H9 (cell line): ENCODE data around the gene ZKSCAN3. TPM values are rescaled to one million over a fixed set of nuclear protein-coding genes. Genes with fewer than 3 reads are reported as not detected.

ENCODE experiments used
- DNase-seq: peaks from one replicate; pipeline ENCODE4 v3.0.0-alpha.2; 2017
- H2AFZ ChIP-seq: one replicate; pipeline ENCODE4 v1.6.1; 2013; ENCODE audit warnings: mild to moderate bottlenecking, low read length, control low read depth, moderate library complexity
- H2AK5ac ChIP-seq: 2 replicates; pipeline ENCODE4 v1.6.1; 2013; ENCODE audit warnings: low read length, control low read depth, mixed read lengths; ENCODE audit not compliant: insufficient read length
- H2BK120ac ChIP-seq: one replicate; pipeline ENCODE4 v1.6.1; 2013; ENCODE audit warnings: low read depth, mild to moderate bottlenecking, low read length, control low read depth, inconsistent platforms; ENCODE audit not compliant: poor library complexity, severe bottlenecking
- H2BK12ac ChIP-seq: 2 replicates; pipeline ENCODE4 v1.6.1; 2013; ENCODE audit warnings: low read length, control low read depth, mixed read lengths, low read depth; ENCODE audit not compliant: insufficient read length
- H2BK15ac ChIP-seq: 2 replicates; pipeline ENCODE4 v1.6.1; 2013; ENCODE audit warnings: low read depth, low read length, control low read depth
- H2BK20ac ChIP-seq: one replicate; pipeline ENCODE4 v1.6.1; 2013; ENCODE audit warnings: low read depth, mild to moderate bottlenecking, low read length, control low read depth, inconsistent platforms; ENCODE audit not compliant: poor library complexity, severe bottlenecking
- H2BK5ac ChIP-seq: 2 replicates; pipeline ENCODE4 v1.6.1; 2013; ENCODE audit warnings: low read length, control low read depth, mixed read lengths; ENCODE audit not compliant: insufficient read length
- H3K14ac ChIP-seq: 2 replicates; pipeline ENCODE4 v1.6.1; 2013; ENCODE audit warnings: low read length, control low read depth; ENCODE audit not compliant: insufficient read depth
- H3K18ac ChIP-seq: 2 replicates; pipeline ENCODE4 v1.6.1; 2013; ENCODE audit warnings: low read depth, mild to moderate bottlenecking, mixed read lengths, low read length, control low read depth; ENCODE audit not compliant: insufficient read length
- H3K23ac ChIP-seq: 2 replicates; pipeline ENCODE4 v1.6.1; 2013; ENCODE audit warnings: low read length, control low read depth, mixed read lengths, low read depth; ENCODE audit not compliant: insufficient read length
- H3K23me2 ChIP-seq: 2 replicates; pipeline ENCODE4 v1.6.1; 2013; ENCODE audit warnings: low read depth, mild to moderate bottlenecking, mixed read lengths, low read length, control low read depth; ENCODE audit not compliant: insufficient read length, poor library complexity, severe bottlenecking
- H3K27ac ChIP-seq: 2 replicates; pipeline ENCODE4 v1.5.1; 2013; ENCODE audit warnings: low read length, control low read depth, mixed read lengths, low read depth; ENCODE audit not compliant: insufficient read length
- H3K27me3 ChIP-seq: 2 replicates; pipeline ENCODE4 v1.6.1; 2013; ENCODE audit warnings: low read length, control low read depth, inconsistent platforms; ENCODE audit not compliant: insufficient read depth
- H3K4ac ChIP-seq: 2 replicates; pipeline ENCODE4 v1.6.1; 2013; ENCODE audit warnings: low read depth, mild to moderate bottlenecking, control low read depth, inconsistent platforms, low read length, moderate library complexity
- H3K4me1 ChIP-seq: 2 replicates; pipeline ENCODE4 v1.6.1; 2013; ENCODE audit warnings: low read length, control low read depth, inconsistent platforms; ENCODE audit not compliant: insufficient read depth
- H3K4me2 ChIP-seq: 2 replicates; pipeline ENCODE4 v1.6.1; 2013; ENCODE audit warnings: low read length, control low read depth, mixed read lengths; ENCODE audit not compliant: insufficient read length, insufficient read depth
- H3K56ac ChIP-seq: 2 replicates; pipeline ENCODE4 v1.6.1; 2013; ENCODE audit warnings: low read depth, mild to moderate bottlenecking, mixed read lengths, low read length, control low read depth; ENCODE audit not compliant: insufficient read length
- H3K79me1 ChIP-seq: 2 replicates; pipeline ENCODE4 v1.6.1; 2013; ENCODE audit warnings: low read depth, mild to moderate bottlenecking, moderate library complexity, low read length, control low read depth, inconsistent platforms; ENCODE audit not compliant: insufficient read depth, poor library complexity, severe bottlenecking
- H3K79me2 ChIP-seq: 2 replicates; pipeline ENCODE4 v1.6.1; 2013; ENCODE audit warnings: low read length, control low read depth, inconsistent platforms; ENCODE audit not compliant: insufficient read depth
- H3K9ac ChIP-seq: 2 replicates; pipeline ENCODE4 v1.6.1; 2013; ENCODE audit warnings: low read length, control low read depth, mixed read lengths; ENCODE audit not compliant: insufficient read length; ENCODE audit errors: extremely low read depth
- H3K9me3 ChIP-seq: one replicate; pipeline ENCODE4 v1.6.1; 2013; ENCODE audit warnings: low read depth, low read length, inconsistent platforms; ENCODE audit not compliant: control insufficient read depth
- H3T11ph ChIP-seq: one replicate; pipeline ENCODE4 v1.6.1; 2013; ENCODE audit warnings: mild to moderate bottlenecking, low read length, control low read depth, inconsistent platforms
- H4K20me1 ChIP-seq: one replicate; pipeline ENCODE4 v1.6.1; 2013; ENCODE audit not compliant: control insufficient read depth, insufficient read length, insufficient read depth
- H4K5ac ChIP-seq: 2 replicates; pipeline ENCODE4 v1.6.1; 2013; ENCODE audit warnings: low read depth, mild to moderate bottlenecking, mixed read lengths, low read length, control low read depth; ENCODE audit not compliant: insufficient read length
- H4K8ac ChIP-seq: replicated peaks from 2 replicates; pipeline ENCODE4 v1.6.1; 2013; ENCODE audit warnings: low read length, control low read depth, mixed read lengths, low read depth; ENCODE audit not compliant: insufficient read length
- H4K91ac ChIP-seq: 2 replicates; pipeline ENCODE4 v1.6.1; 2013; ENCODE audit warnings: low read depth, mild to moderate bottlenecking, moderate library complexity, mixed read lengths, low read length, control low read depth; ENCODE audit not compliant: insufficient read length
- H3K27ac Mint-ChIP-seq, 3 experiments: 2 replicates in 2 of 3; 3 replicates in 1 of 3; pipeline ENCODE4 v1.8.0; 2020 to 2021; ENCODE audit warnings: mixed read lengths in 3 of 3, mild to moderate bottlenecking in 1 of 3, moderate library complexity in 1 of 3
- H3K27me3 Mint-ChIP-seq: 2 replicates; pipeline ENCODE4 v1.8.0; 2021; ENCODE audit warnings: low read depth, mild to moderate bottlenecking, moderate library complexity, mixed read lengths
- H3K36me3 Mint-ChIP-seq, 3 experiments: 2 replicates in 2 of 3; 3 replicates in 1 of 3; pipeline ENCODE4 v1.8.0; 2020 to 2021; ENCODE audit warnings: low read depth in 3 of 3, mixed read lengths in 3 of 3; ENCODE audit not compliant: insufficient read depth in 1 of 3
- H3K4me1 Mint-ChIP-seq, 2 experiments: 2 replicates each; pipeline ENCODE4 v1.8.0; 2020; ENCODE audit warnings: mixed read lengths in 2 of 2
- H3K4me3 Mint-ChIP-seq, 2 experiments: 2 replicates in 1 of 2; 3 replicates in 1 of 2; pipeline ENCODE4 v1.8.0; 2020 to 2021; ENCODE audit warnings: mild to moderate bottlenecking in 2 of 2, mixed read lengths in 2 of 2, moderate library complexity in 1 of 2
- H3K9me3 Mint-ChIP-seq, 2 experiments: 2 replicates in 1 of 2; 3 replicates in 1 of 2; pipeline ENCODE4 v1.8.0; 2020; ENCODE audit warnings: mild to moderate bottlenecking in 2 of 2, mixed read lengths in 2 of 2, moderate library complexity in 1 of 2
- WGBS: extraction: QIAGEN DNeasy Blood & Tissue Kit; methylation state at CpG from one replicate; pipeline ENCODE4 v1.1.7; 2013; ENCODE audit warnings: missing lambda C conversion rate, low lambda C conversion rate, mixed read lengths; ENCODE audit not compliant: insufficient read length; ENCODE audit errors: extremely low coverage; 5-methylcytosine and 5-hydroxymethylcytosine counted together
- total RNA-seq: library from RNA; stranded (reverse); gene quantifications from 2 replicates; pipeline ENCODE4 v1.2.1, GENCODE V29; 2021
- TF ChIP-seq, protein P1 (sequence below): fragments of 200-600 bp; sonication (generic); conservative IDR thresholded peaks from 3 replicates; pipeline ENCODE4 v1.8.0; 2021; ENCODE audit warnings: antibody characterized with exemption, mild to moderate bottlenecking

Gene ZKSCAN3
- total RNA-seq, 1 experiment from 2014 or later = 8.7 TPM

DNA sequence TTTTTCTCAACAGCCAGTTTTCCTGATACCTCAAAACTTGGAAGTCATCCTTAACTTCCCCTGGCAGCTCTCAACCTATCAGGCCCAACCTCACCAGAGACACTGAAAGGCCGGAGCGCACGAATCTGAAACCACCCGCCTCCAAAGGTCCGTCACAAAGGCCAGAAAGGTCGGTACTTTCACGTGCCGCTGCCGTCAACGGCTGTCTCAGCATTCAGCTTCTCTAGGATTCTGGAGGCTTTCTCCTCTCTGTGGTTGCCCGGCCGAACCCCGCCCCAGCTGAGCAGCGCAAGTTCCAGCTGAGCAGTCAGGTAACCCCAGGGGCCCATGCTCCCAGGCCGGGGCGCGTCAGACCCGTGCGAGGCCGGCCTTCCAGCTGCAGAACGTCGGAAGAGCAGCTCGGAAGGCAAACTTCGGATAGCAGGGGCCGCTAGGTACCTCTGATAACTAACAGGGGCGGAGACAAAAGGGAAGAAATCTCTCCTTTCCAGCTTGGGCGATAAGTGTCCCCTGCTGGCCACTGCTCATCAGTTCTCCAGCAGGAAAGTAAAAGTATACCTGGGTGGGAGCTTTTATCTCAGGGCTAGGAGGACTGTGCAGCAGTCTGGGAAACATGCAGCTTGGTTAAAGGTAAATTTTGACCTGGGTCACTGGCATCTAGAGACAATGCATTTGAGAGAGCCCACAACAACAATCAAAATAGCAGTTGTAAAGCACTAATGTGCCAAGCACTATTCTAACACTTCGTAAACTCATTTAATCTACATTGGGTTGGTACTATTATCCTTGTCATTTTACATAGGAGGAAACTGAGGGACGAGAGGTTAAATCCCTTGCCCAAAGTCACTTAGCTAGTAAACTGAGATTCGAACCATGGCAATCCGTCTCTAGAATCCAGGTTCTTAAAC, 33.7 kb downstream of the ZKSCAN3 start:
- Histone ChIP-seq H3K4me1 (no peaks in the 10 kb centered on the region), H4K8ac (no peak overlapping the region), H2AK5ac (no peak overlapping the region), H3K4ac (no peak overlapping the region), H3K14ac (peak overlapping the region; percentile 69; the same call in 1 of the 2 replicates), H2BK15ac (no peak overlapping the region), H3K56ac (no peak overlapping the region), H2BK5ac (no peak overlapping the region), H4K91ac (no peak overlapping the region), H3K79me2 (no peaks in the 10 kb centered on the region), H3K27me3 (no peaks in the 10 kb centered on the region), H4K20me1 (no peaks in the 10 kb centered on the region), H2BK12ac (no peak overlapping the region), H3K23ac (no peak overlapping the region), H2AFZ (no peak overlapping the region), H2BK20ac (no peak overlapping the region), H4K5ac (no peak overlapping the region), H3K9ac (peak overlapping the region; percentile 63), H3K18ac (no peak overlapping the region), H2BK120ac (no peak overlapping the region), H3K4me2 (peak overlapping the region; percentile 80), H3K79me1 (no peaks in the 10 kb centered on the region), H3K23me2 (peaks cover 5% of the 10 kb centered on the region), H3T11ph (no peak overlapping the region), H3K27ac (no peak overlapping the region), H3K9me3 (no peaks in the 10 kb centered on the region)
- no CpG with 5 or more reads among the region's 31 CpGs for WGBS
- peak; percentile 96 for DNase-seq
- H3K4me1 Mint-ChIP-seq = peaks cover 11 to 17% of the 10 kb centered on the region in 2 experiments
- no peaks in the 10 kb centered on the region; a peak in 1 of 5 replicates for H3K9me3 Mint-ChIP-seq
- H3K36me3 Mint-ChIP-seq = peaks cover 21 to 60% (median 49%) of the 10 kb centered on the region in 3 experiments; a peak in 6 of 7 replicates
- peak overlapping the region; percentile 94 to 99 (median 97); a peak in 6 of 7 replicates for H3K27ac Mint-ChIP-seq
- H3K4me3 Mint-ChIP-seq = peak overlapping the region; percentile 74 to 83
- no peaks in the 10 kb centered on the region for H3K27me3 Mint-ChIP-seq
- TF ChIP-seq, protein P1, sequence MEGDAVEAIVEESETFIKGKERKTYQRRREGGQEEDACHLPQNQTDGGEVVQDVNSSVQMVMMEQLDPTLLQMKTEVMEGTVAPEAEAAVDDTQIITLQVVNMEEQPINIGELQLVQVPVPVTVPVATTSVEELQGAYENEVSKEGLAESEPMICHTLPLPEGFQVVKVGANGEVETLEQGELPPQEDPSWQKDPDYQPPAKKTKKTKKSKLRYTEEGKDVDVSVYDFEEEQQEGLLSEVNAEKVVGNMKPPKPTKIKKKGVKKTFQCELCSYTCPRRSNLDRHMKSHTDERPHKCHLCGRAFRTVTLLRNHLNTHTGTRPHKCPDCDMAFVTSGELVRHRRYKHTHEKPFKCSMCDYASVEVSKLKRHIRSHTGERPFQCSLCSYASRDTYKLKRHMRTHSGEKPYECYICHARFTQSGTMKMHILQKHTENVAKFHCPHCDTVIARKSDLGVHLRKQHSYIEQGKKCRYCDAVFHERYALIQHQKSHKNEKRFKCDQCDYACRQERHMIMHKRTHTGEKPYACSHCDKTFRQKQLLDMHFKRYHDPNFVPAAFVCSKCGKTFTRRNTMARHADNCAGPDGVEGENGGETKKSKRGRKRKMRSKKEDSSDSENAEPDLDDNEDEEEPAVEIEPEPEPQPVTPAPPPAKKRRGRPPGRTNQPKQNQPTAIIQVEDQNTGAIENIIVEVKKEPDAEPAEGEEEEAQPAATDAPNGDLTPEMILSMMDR = peak; percentile 69
